OCI-LY1 (cell line): Measurements from ENCODE around the gene CTCF.

Experiments used
- H2AFZ ChIP-seq: fragments of 200-600 bp; sonication (generic), shearing (Covaris generic); 2 replicates; pipeline ENCODE4 v1.6.0; 2014; ENCODE audit warnings: antibody characterized with exemption, mild to moderate bottlenecking, low read length
- H3F3A ChIP-seq: fragments of 200-600 bp; sonication (generic), shearing (Covaris generic); 2 replicates; pipeline ENCODE4 v1.6.0; 2014; ENCODE audit warnings: mild to moderate bottlenecking, antibody characterized with exemption, low read length, moderate library complexity; ENCODE audit not compliant: insufficient read depth
- H3K27ac ChIP-seq: fragments of 200-600 bp; sonication (generic); 2 replicates; pipeline ENCODE4 v1.5.1; 2014; ENCODE audit warnings: low read length, mixed run types, mild to moderate bottlenecking, low read depth; ENCODE audit not compliant: poor library complexity, severe bottlenecking
- H3K27me3 ChIP-seq: fragments of 200-600 bp; sonication (generic); 2 replicates; pipeline ENCODE4 v1.6.0; 2014; ENCODE audit warnings: antibody characterized with exemption, mild to moderate bottlenecking, low read length, moderate library complexity; ENCODE audit not compliant: insufficient read depth
- H3K36me3 ChIP-seq: fragments of 200-600 bp; sonication (generic); 2 replicates; pipeline ENCODE4 v1.6.1; 2014; ENCODE audit warnings: mild to moderate bottlenecking, antibody characterized with exemption, low read length, moderate library complexity, mixed read lengths; ENCODE audit not compliant: insufficient read depth
- H3K4me1 ChIP-seq: fragments of 200-600 bp; sonication (generic); 2 replicates; pipeline ENCODE4 v1.5.1; 2014; ENCODE audit warnings: mild to moderate bottlenecking, low read length, moderate library complexity; ENCODE audit not compliant: insufficient read depth, severe bottlenecking
- H3K4me2 ChIP-seq: fragments of 200-600 bp; sonication (generic), shearing (Covaris generic); 2 replicates; pipeline ENCODE4 v1.6.1; 2014; ENCODE audit warnings: low read length
- H3K4me3 ChIP-seq: fragments of 200-600 bp; sonication (generic); 2 replicates; pipeline ENCODE4 v1.5.1; 2014; ENCODE audit warnings: low read length, low read depth, mild to moderate bottlenecking, mixed read lengths; ENCODE audit not compliant: poor library complexity, severe bottlenecking
- H3K79me2 ChIP-seq: fragments of 200-600 bp; shearing (Covaris generic); 2 replicates; pipeline ENCODE4 v1.6.1; 2016; ENCODE audit warnings: mixed run types, low read length, mixed read lengths; ENCODE audit not compliant: insufficient read depth
- H3K9ac ChIP-seq: fragments of 200-600 bp; sonication (generic), shearing (Covaris generic); 2 replicates; pipeline ENCODE4 v1.6.1; 2014; ENCODE audit warnings: mild to moderate bottlenecking, low read length, mixed read lengths
- H3K9me2 ChIP-seq: fragments of 200-600 bp; sonication (generic), shearing (Covaris generic); 2 replicates; pipeline ENCODE4 v1.6.1; 2014; ENCODE audit warnings: low read depth, mild to moderate bottlenecking, low read length, mixed read lengths
- H3K9me3 ChIP-seq: fragments of 200-600 bp; shearing (Covaris generic); 2 replicates; pipeline ENCODE4 v1.6.1; 2014; ENCODE audit warnings: low read length, mixed read lengths
- H4K20me1 ChIP-seq: fragments of 200-600 bp; sonication (generic), shearing (Covaris generic); 2 replicates; pipeline ENCODE4 v1.6.0; 2016; ENCODE audit warnings: mild to moderate bottlenecking, low read length; ENCODE audit not compliant: insufficient read depth
- CTCF ChIP-seq: fragments of 200-600 bp; sonication (generic), shearing (Covaris generic); IDR thresholded peaks from 2 replicates; pipeline ENCODE4 v1.5.1; 2017; ENCODE audit warnings: mild to moderate bottlenecking, antibody characterized with exemption, low read length, moderate library complexity, mixed read lengths
- EZH2 ChIP-seq: fragments of 200-600 bp; sonication (generic), shearing (Covaris generic); IDR thresholded peaks from 2 replicates; pipeline ENCODE4 v1.8.0; 2017; ENCODE audit warnings: borderline replicate concordance, mixed run types, mild to moderate bottlenecking, antibody characterized with exemption, low read length, moderate library complexity, mixed read lengths

Gene CTCF

GRCh38 chr16:67685388-67686112 is 123.2 kb downstream of the CTCF start:
- Histone ChIP-seq H3K9me2 (no peaks in the 10 kb centered on the region), H3K9me3 (no peaks in the 10 kb centered on the region), H2AFZ (no peak overlapping the region), H3K36me3 (peaks cover 36% of the 10 kb centered on the region; the same call in 1 of the 2 replicates), H3K4me3 (no peak overlapping the region), H3F3A (no peaks in the 10 kb centered on the region), H3K27ac (peak overlapping the region; percentile 59), H3K27me3 (no peaks in the 10 kb centered on the region), H4K20me1 (no peaks in the 10 kb centered on the region), H3K4me1 (peaks cover 15% of the 10 kb centered on the region), H3K9ac (no peak overlapping the region), H3K79me2 (no peaks in the 10 kb centered on the region), H3K4me2 (no peak overlapping the region)
- TF ChIP-seq CTCF (no peak), EZH2 (no peak)
